GM19099 (cell line): ENCODE measurements around the gene DHRS1.

Experiments
- POLR2A ChIP-seq: IDR thresholded peaks from 3 replicates; pipeline ENCODE4 v1.6.1; 2011; ENCODE audit warnings: low read depth; ENCODE audit not compliant: insufficient read length; ENCODE audit errors: extremely low read depth

Gene DHRS1

DNA sequence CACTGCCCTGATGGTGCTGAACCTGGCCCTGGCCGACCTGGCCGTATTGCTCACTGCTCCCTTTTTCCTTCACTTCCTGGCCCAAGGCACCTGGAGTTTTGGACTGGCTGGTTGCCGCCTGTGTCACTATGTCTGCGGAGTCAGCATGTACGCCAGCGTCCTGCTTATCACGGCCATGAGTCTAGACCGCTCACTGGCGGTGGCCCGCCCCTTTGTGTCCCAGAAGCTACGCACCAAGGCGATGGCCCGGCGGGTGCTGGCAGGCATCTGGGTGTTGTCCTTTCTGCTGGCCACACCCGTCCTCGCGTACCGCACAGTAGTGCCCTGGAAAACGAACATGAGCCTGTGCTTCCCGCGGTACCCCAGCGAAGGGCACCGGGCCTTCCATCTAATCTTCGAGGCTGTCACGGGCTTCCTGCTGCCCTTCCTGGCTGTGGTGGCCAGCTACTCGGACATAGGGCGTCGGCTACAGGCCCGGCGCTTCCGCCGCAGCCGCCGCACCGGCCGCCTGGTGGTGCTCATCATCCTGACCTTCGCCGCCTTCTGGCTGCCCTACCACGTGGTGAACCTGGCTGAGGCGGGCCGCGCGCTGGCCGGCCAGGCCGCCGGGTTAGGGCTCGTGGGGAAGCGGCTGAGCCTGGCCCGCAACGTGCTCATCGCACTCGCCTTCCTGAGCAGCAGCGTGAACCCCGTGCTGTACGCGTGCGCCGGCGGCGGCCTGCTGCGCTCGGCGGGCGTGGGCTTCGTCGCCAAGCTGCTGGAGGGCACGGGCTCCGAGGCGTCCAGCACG lies 16.4 kb upstream of the DHRS1 start:
- TF ChIP-seq POLR2A, result no peak

DNA sequence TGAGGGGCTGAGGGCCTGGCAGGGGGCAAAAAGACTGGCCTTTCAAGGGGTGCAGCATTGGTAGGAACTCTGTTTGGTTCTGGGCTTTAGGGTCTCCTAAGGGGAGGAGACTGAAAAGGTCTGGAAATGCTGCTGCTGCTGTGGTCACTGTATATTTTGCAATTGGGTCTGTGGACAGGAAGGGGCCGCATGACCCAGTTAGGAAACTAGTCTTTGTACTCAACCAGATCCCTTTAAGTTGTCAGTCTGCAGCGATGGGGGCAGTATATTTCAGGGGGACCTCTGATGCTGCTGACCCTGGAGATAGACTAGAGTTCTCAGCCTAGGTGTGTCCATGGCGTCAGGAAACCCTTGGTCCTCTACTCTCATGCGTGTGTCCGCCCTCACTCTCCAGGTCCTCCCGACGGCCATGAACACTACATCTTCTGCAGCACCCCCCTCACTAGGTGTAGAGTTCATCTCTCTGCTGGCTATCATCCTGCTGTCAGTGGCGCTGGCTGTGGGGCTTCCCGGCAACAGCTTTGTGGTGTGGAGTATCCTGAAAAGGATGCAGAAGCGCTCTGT lies 15.7 kb upstream of the DHRS1 start:
- TF ChIP-seq POLR2A, result no peak

DNA sequence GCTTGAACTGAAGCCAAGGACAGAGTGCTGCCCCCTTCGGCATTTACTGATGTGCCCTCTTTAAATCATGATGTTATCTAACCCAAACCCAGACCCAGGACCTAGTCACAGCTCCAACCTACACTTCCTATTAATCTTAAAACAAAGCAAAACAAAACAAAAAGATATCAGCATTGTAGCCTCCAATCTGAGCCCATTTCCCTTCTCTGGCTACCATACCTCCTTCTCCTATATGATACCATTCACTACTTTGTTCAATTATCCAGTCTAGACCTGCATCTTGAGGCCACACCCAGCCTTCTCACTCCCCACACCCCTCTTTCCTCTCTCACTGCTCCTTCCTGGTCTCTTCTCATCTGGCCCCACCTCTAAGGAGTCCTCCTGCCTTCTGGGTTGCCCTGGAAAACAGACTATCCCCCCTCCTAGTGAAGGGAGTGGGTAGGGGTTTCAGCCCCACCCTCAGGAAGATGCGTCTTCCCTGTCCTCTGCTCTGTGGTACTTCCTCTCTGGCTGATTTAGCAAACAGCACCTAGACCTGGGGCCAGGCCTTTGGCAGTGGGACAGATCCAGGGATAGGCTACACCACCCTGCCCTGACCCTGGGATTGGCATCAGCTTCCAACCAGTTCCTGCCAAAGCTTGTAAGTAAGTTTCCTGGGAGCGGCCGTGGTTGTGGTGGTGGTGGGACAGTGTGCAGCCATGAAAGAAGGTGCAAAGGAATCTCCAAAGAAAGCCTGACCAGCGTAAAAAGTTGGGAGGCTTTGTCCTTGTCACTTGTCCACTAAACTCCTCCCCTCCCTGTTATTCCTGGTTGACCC lies 15.0 kb upstream of the DHRS1 start:
- TF ChIP-seq POLR2A, result no peak

DNA sequence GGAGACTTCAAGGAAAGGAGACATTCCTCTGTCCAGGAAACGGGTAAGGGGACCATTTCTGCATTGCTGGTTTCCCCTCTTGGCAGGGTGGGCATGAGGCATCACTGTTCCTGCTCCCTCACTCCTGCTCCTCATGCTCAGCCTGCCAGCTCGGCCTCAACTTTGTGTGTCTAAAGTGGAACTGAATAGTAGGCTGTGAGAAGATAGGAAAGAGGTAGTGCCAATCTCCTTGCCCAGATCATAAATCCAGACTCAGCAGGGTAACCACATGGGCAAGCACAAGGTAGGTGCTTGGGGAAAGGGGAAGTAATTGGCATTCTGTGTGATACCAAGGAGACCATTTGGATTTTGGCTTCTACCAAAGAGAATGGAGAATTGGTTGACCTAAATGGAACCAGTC lies 14.3 kb upstream of the DHRS1 start:
- no peak for TF ChIP-seq POLR2A

DNA sequence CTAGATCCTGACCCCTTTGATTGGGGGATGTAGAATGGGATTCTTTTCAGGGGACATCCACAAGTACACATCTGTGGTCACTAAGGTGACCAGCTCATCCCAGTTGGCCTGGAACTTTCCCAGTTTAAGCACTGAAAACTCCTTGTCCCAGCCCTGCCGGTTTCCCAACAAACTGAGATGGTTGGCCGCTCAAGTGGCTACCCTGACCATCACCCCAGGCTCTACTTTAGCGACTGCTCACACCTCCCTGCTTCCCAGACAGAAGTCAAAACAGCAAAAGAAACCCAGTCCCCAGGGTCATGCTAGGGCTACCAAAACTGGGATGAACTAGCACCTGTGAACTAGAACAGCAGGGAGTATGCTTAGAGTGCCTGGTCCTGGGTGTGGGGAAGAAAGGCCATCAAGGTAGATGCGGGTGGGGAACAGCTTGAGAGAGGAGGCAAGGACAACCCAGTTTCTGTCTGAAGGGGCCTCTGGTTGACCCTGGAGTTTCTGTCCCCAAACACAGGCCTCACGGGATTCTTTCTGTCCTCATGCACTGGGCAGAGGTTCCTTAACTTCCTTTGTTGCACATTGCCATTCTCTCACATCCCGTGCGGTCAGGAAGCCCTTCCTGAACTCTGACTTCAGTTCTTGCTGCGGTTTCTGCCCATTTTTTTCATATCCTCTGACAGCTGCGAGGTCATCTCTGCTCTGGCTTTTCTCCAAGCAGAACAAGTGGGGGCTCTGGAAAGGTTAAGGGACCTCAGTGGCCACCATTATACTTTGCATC lies 13.3 kb upstream of the DHRS1 start:
- no peak for TF ChIP-seq POLR2A

DNA sequence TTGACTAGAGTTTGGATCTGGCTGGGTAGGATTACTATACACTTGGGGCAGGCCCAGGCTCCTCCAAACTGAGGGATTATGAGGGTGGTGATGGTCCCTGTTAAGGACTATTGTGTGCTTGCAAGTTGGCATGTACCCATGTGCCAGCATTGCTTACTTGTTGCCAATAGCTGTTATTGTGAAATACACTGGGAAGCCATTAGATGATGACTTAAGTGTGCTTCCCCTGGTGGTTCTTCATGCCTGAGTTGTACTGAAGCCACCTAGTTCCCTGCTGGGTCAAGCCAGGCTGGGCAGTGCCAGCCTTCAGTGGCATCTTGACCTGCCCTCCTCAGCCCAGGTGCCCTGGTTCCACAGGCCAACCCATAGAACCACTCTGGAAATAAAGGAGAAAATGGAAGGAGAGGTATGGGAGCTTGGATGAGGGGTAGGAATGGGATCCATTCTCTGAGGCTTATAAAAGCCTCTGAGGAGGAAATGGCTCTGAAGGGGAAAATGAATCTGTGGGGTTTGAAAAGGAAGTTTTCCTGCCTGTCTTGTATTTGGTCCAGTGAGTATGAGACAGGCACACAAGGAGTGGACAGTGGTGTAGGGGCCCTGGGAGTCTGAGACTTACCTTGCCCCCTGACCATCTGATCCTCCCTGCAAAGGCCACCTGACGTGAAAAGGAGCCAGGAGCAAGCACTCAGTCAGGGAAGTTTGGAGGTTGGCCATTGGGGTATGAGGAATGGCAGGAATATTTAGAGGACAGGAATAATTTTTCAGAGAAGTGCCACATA lies 12.4 kb upstream of the DHRS1 start:
- TF ChIP-seq POLR2A, result no peak

DNA sequence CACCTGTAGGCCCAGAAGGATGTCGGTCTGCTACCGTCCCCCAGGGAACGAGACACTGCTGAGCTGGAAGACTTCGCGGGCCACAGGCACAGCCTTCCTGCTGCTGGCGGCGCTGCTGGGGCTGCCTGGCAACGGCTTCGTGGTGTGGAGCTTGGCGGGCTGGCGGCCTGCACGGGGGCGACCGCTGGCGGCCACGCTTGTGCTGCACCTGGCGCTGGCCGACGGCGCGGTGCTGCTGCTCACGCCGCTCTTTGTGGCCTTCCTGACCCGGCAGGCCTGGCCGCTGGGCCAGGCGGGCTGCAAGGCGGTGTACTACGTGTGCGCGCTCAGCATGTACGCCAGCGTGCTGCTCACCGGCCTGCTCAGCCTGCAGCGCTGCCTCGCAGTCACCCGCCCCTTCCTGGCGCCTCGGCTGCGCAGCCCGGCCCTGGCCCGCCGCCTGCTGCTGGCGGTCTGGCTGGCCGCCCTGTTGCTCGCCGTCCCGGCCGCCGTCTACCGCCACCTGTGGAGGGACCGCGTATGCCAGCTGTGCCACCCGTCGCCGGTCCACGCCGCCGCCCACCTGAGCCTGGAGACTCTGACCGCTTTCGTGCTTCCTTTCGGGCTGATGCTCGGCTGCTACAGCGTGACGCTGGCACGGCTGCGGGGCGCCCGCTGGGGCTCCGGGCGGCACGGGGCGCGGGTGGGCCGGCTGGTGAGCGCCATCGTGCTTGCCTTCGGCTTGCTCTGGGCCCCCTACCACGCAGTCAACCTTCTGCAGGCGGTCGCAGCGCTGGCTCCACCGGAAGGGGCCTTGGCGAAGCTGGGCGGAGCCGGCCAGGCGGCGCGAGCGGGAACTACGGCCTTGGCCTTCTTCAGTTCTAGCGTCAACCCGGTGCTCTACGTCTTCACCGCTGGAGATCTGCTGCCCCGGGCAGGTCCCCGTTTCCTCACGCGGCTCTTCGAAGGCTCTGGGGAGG lies 11.3 kb upstream of the DHRS1 start, which contains the start of gene LTB4R:
TSS of gene LTB4R (plus strand) at position 857 of the 959 bp plus-strand sequence. CDS start 4,150 bp downstream, outside the sequence.
- peak; percentile 60 for TF ChIP-seq POLR2A

DNA sequence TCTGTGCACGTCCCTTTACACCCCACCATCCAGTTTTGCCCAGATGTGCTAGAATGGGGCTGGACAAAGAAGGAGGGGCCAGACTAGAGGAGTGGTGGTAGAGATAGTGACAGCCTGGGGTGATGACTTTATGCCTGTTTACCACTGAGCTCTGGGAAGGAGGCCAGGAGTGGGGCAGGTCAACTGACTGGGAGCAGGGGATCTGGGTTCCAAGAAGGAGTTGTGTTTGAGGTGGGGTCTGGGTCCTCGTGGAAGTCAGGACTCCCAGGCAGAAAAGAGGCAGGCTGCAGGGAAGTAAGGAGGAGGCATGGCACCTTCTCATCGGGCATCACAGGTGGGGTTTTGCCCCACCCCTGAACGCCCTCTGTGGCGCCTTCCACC lies 10.7 kb upstream of the DHRS1 start:
- TF ChIP-seq POLR2A, result no peak

DNA sequence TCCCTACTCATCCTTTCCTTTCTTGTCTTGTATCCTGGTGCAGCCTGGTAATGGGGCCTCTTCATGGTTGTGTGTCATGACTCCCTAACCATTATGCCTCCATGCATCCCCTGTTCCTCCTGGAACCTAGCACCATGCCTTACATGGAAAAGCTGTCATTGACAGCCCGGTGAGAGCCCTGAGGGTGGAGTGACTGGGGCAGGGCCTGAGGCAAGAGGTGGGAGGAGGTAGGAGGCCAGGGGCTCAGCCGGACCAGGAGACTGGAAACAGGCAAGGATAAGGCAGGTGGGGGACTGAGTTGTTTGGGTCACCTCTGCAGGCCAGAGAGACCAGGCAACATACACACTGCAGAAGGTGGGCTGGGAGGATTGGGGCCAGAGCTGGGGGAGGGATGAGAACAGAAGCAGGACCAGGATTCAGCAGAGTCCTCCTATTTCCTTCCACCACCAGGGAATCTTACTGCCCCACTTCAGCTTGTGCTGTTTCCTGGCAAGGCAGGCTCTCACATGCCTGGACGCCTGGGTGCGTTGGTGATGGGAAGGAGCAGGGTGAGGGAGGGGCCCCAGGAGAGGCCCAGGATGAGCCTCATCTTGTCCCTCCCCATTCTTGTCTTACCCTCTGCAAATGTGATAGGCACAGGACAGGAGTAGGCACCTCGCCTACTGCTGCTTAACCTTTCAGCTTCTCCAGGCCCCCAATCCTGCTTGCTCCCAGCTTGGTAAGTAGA lies 10.1 kb upstream of the DHRS1 start, which contains the start of gene LTB4R2:
TSS of gene LTB4R2 (plus strand) at position 603 of the 727 bp plus-strand sequence. CDS start 525 bp downstream, outside the sequence.
- TF ChIP-seq POLR2A, result no peak

DNA sequence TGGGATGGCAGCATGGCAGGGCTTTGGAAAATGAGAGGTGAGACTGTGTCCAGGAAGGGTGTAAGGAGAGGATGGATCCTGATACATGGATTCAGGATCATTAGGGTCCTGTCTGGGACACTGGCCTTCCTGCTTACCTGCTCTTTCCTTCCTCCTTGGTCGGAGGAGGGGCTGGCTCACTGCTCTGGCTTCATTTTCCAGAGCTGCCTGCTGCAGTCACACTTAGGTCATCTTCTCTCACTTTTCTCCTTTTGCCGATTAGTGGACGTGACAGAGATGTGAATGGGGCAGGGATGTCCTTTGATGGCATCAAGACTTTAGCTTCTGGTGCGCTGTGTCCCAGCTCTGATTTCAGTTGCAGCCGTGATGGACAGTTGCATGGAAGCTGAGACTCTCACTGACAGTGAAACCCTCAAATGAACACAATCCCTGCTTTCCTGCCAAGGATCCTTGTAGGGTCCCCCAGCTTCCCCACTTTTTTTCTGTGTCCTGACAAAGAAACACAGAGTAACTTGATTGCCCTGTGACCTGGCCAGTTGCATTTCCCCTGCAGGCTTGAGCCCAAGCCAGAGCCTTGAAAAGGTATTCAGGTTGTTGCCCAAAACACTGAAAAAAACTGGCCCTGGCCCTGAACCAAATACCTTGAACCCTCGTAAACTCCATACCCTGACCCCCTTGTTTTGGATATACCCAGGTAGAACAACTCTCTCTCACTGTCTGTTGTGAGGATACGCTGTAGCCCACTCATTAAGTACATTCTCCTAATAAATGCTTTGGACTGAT lies 9.0 kb upstream of the DHRS1 start:
- no peak for TF ChIP-seq POLR2A

DNA sequence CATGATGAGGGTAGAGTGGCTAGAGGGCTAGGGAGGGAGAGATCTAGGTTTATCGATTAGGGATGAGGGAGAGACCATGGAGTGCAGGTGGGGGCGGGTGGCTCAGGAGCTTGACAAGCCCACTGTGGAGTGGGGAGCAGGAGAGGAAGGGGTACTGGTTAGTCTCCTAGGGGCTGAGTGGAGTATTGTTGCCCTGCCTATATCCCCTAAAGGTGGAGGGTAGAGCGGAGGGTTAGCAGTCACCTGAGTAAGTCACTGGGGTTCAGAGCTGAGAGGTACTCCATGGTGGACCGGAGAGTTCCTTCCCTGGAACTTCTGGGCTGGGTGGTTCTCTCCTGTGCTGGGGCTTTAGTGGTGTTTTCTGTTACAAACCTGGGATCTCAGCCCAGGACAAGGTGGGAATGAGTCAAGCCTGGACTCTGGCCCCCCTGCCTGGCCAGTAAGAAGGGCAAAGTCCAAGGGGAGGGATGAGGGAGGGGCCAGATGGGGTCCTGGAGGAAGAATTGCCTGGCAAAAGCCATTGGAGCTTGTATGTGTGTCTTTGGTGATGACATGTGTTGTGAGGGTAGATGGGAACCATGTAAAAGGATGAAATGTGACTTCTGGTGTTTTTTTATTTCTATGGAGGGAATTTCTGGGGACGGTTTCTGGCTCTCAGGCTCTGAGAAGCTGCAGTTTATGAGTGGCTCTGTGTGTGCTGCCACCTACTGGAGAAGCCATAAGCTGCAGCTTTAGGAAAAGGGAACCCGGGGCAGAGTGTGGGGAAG lies 8.2 kb upstream of the DHRS1 start, which contains the start of gene CIDEB:
TSS of gene CIDEB (minus strand) at position 403 of the 767 bp plus-strand sequence. CDS start at position 284, 119 bp downstream.
- no peak for TF ChIP-seq POLR2A

DNA sequence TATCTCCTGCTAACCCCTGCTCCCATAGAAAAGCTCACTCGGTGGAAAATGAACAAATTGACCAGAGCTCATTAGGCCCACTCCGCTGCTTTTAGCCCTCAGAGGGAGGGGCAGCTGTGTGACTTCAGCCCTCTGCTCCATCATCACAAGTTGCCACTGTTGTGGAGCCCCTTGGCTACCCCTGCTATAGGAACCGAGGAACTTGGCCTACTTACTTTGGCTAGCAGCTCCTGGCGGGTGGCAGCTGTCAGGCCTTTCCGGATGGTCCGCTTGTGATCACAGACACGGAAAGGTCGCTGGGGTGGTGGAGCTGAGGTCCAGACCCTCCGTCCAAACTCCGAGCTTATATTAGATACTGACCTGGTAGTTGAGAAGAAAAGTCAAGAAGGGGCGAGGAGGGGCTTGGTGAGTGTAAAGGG lies 7.6 kb upstream of the DHRS1 start:
- TF ChIP-seq POLR2A, result peak; percentile 3
